Measurements from ENCODE around the gene TCIRG1. TPM values are rescaled to one million over a fixed set of nuclear protein-coding genes. Genes with fewer than 3 reads are reported as not detected.
"Not testable (repeated sequence)": the region's sequence is repeated elsewhere in the genome, so short reads cannot be mapped to it uniquely, and the experiment has no call there.

Gene TCIRG1, protein sequence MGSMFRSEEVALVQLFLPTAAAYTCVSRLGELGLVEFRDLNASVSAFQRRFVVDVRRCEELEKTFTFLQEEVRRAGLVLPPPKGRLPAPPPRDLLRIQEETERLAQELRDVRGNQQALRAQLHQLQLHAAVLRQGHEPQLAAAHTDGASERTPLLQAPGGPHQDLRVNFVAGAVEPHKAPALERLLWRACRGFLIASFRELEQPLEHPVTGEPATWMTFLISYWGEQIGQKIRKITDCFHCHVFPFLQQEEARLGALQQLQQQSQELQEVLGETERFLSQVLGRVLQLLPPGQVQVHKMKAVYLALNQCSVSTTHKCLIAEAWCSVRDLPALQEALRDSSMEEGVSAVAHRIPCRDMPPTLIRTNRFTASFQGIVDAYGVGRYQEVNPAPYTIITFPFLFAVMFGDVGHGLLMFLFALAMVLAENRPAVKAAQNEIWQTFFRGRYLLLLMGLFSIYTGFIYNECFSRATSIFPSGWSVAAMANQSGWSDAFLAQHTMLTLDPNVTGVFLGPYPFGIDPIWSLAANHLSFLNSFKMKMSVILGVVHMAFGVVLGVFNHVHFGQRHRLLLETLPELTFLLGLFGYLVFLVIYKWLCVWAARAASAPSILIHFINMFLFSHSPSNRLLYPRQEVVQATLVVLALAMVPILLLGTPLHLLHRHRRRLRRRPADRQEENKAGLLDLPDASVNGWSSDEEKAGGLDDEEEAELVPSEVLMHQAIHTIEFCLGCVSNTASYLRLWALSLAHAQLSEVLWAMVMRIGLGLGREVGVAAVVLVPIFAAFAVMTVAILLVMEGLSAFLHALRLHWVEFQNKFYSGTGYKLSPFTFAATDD
- 385 TPM for total RNA-seq

GRCh38 chr11:68038718-68039525 is at the start of gene TCIRG1:
TSS of gene TCIRG1 (plus strand) at chr11:68039025. CDS start at chr11:68041272, 2,247 bp downstream.
- no peaks in the 10 kb centered on the region for H3K9me3 ChIP-seq
- no peaks in the 10 kb centered on the region for H3K27me3 ChIP-seq
- peaks cover 14 to 30% of the 10 kb centered on the region in 2 donors for H3K4me1 ChIP-seq
- TF ChIP-seq CTCF (IDR thresholded peaks at IDR 0.05): peak in 2 of 3 experiments; percentile 8 to 79
- intact Hi-C loops (cut with DNase I): loop anchor here (1.0 to 10.0 kb wide), 5 partner anchors 9 to 426 kb away; partner anchors contain the start of genes ALDH3B1, CHKA, NDUFS8 and PPP6R3
- peaks cover 13 to 31% of the 10 kb centered on the region in 2 donors for H3K36me3 ChIP-seq
- peak within 1 kb of the TSS; percentile 63 to 78 for H3K4me3 ChIP-seq
- H3K27ac ChIP-seq: peak within 1 kb of the TSS; percentile 90 to 91
- DNase-seq (ENCODE audit: low spot score in 2 of 2): peak; percentile 73 to 96

GRCh38 chr11:67990546-67991346 is 48.1 kb upstream of the TCIRG1 start:
- H3K4me1 ChIP-seq; H3K27ac ChIP-seq; H3K9me3 ChIP-seq; H3K36me3 ChIP-seq; H3K27me3 ChIP-seq; intact Hi-C loops (cut with DNase I); DNase-seq (ENCODE audit: low spot score in 2 of 2): not testable (repeated sequence)
- H3K4me3 ChIP-seq: peak overlapping the region; percentile 21 to 55

- DNase-seq (ENCODE audit: low spot score in 2 of 2); H3K4me1 ChIP-seq; H3K27me3 ChIP-seq; H3K36me3 ChIP-seq; intact Hi-C loops (cut with DNase I); H3K9me3 ChIP-seq; H3K27ac ChIP-seq: not testable (repeated sequence)
- peak overlapping the region; percentile 21 to 55 for H3K4me3 ChIP-seq
Observed at GRCh38 chr11:67991347-67992121, 47.3 kb upstream of the TCIRG1 start.

- H3K36me3 ChIP-seq; H3K4me3 ChIP-seq; H3K9me3 ChIP-seq; DNase-seq (ENCODE audit: low spot score in 2 of 2); H3K4me1 ChIP-seq; H3K27ac ChIP-seq; H3K27me3 ChIP-seq; intact Hi-C loops (cut with DNase I): not testable (repeated sequence)
- TF ChIP-seq CTCF (IDR thresholded peaks at IDR 0.05): peak; percentile 19 to 41 (median 34)
Observed at GRCh38 chr11:67993821-67994220, 45.0 kb upstream of the TCIRG1 start.

- H3K27me3 ChIP-seq; H3K4me3 ChIP-seq; H3K9me3 ChIP-seq; H3K36me3 ChIP-seq; H3K27ac ChIP-seq; H3K4me1 ChIP-seq; DNase-seq (ENCODE audit: low spot score in 2 of 2); intact Hi-C loops (cut with DNase I): not testable (repeated sequence)
Observed at GRCh38 chr11:67994387-67994786, 44.4 kb upstream of the TCIRG1 start.

GRCh38 chr11:67995129-67995528 is 43.7 kb upstream of the TCIRG1 start:
- H3K36me3 ChIP-seq; H3K9me3 ChIP-seq; intact Hi-C loops (cut with DNase I); H3K4me3 ChIP-seq; H3K27me3 ChIP-seq; H3K27ac ChIP-seq; H3K4me1 ChIP-seq; DNase-seq (ENCODE audit: low spot score in 2 of 2): not testable (repeated sequence)

DNA sequence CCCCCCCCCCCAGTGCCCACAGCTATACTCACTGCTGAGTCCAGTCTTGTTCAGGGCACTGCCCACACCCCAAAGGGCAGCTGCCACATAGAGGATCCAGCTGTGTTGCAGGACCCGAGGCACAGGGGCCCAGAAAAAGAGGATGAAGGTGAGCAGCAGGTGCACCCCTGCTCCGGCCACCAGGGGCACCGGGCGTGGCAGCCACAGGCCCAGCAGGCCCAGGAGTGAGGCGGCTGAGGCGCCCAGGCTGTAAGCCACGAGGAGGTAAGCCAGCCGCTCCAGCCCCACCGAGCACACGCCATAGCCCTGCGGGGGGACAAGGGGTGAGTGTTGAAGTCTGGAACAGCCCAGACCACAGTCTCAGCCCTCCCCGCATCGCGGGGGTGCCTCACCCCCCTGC is 43.2 kb upstream of the TCIRG1 start:
- H3K36me3 ChIP-seq; intact Hi-C loops (cut with DNase I); H3K9me3 ChIP-seq: not testable (repeated sequence)

More for the DNA sequence above, 43.2 kb upstream of the TCIRG1 start:
- not testable (repeated sequence) for H3K27ac ChIP-seq; H3K4me3 ChIP-seq; DNase-seq (ENCODE audit: low spot score in 2 of 2); H3K27me3 ChIP-seq; H3K4me1 ChIP-seq
